ENCODE measurements around the gene S100A1. TPM values are rescaled to one million over a fixed set of nuclear protein-coding genes. Genes with fewer than 3 reads are reported as not detected.
A peak's percentile ranks its signal among the peaks of the same experiment; 100 is the strongest.

Gene S100A1
- total and polyA plus RNA-seq, 2 donors from 2014 or later, result 83.1 to 332 TPM

DNA sequence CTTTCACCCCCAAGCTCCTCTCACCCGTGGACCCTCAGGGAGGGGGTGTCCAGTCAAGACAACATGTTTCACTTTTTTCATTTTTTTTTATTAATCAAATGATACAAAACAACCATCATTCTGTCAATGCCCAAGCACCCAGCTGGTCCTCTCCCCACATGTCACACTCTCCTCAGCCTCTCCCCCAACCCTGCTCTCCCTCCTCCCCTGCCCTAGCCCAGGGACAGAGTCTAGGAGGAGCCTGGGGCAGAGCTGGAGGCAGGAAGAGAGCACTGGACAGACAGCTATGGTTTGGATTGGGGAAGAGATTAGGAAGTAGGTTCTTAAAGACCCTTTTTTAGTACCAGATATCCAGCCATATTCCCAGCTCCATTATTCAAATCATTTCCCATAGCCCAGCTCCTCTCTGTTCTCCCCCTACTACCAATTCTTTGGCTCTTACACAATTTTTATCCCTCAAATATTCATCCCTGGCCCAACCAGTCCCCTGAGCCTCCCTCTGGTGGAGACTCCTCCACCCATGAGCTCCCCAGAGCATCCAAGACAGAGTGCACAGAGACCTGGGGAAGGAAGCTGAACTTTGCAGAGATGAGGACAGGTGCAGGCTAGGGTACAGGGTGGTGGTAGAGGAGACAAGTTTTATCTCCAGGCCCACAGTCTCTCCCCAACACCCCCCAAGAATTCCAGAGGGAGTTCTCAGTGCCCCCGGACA lies 13.9 kb upstream of the S100A1 start:
- FAIRE-seq, result no peak
- peaks cover 7 to 23% (median 20%) of the 10 kb centered on the region in 3 donors for H3K4me1 ChIP-seq (ENCODE audit: control insufficient read depth in 2 of 3, insufficient read depth in 2 of 3, low read depth in 1 of 3, low read length in 3 of 3)
- intact Hi-C loops (cut with DNase I), result no loop called here

GRCh38 chr1:153614906-153615305 lies 13.3 kb upstream of the S100A1 start:
- no peak overlapping the region for H3K9ac ChIP-seq (ENCODE audit: low read length in 3 of 3)
- no peak overlapping the region for H3K4me3 ChIP-seq (ENCODE audit: low read length in 3 of 3)
- peak in 1 of 5 donors; percentile 56 for DNase-seq
- no peak for FAIRE-seq
- H3K27ac ChIP-seq (ENCODE audit: low read depth in 2 of 2, low read length in 2 of 2), result no peak overlapping the region
- no peaks in the 10 kb centered on the region for H3K9me3 ChIP-seq (ENCODE audit: control insufficient read depth in 2 of 3, insufficient read depth in 1 of 3, low read length in 3 of 3)
- intact Hi-C loops (cut with DNase I), result no loop called here
- H3K4me1 ChIP-seq (ENCODE audit: control insufficient read depth in 2 of 3, insufficient read depth in 2 of 3, low read depth in 1 of 3, low read length in 3 of 3), result peaks cover 7 to 20% (median 16%) of the 10 kb centered on the region in 3 donors
- no peaks in the 10 kb centered on the region for H3K27me3 ChIP-seq (ENCODE audit: control insufficient read depth, insufficient read depth, low read length)
- no peaks in the 10 kb centered on the region for H3K36me3 ChIP-seq (ENCODE audit: control insufficient read depth in 2 of 3, insufficient read depth in 3 of 3, low read length in 3 of 3)
- no peak for TF ChIP-seq CTCF (IDR thresholded peaks at IDR 0.05; ENCODE audit: borderline replicate concordance, extremely low read depth, insufficient read depth)

More for the DNA sequence above, 13.9 kb upstream of the S100A1 start:
- peak in 1 of 5 donors; percentile 37 for DNase-seq
- H3K27me3 ChIP-seq (ENCODE audit: control insufficient read depth, insufficient read depth, low read length), result no peaks in the 10 kb centered on the region
- H3K27ac ChIP-seq (ENCODE audit: low read depth in 2 of 2, low read length in 2 of 2), result no peak overlapping the region
- no peak overlapping the region for H3K4me3 ChIP-seq (ENCODE audit: low read length in 3 of 3)
- H3K9ac ChIP-seq (ENCODE audit: low read length in 3 of 3), result peak overlapping the region in 1 of 3 donors; percentile 10
- H3K36me3 ChIP-seq (ENCODE audit: control insufficient read depth in 2 of 3, insufficient read depth in 3 of 3, low read length in 3 of 3), result no peaks in the 10 kb centered on the region
- no peak for TF ChIP-seq CTCF (IDR thresholded peaks at IDR 0.05; ENCODE audit: borderline replicate concordance, extremely low read depth, insufficient read depth)
- H3K9me3 ChIP-seq (ENCODE audit: control insufficient read depth in 2 of 3, insufficient read depth in 1 of 3, low read length in 3 of 3), result no peaks in the 10 kb centered on the region

GRCh38 chr1:153615406-153615805 lies 12.8 kb upstream of the S100A1 start:
- intact Hi-C loops (cut with DNase I), result no loop called here

More at GRCh38 chr1:153615406-153615805, 12.8 kb upstream of the S100A1 start:
- no peak for TF ChIP-seq CTCF (IDR thresholded peaks at IDR 0.05; ENCODE audit: borderline replicate concordance, extremely low read depth, insufficient read depth)
- Histone ChIP-seq H3K4me1 (ENCODE audit: control insufficient read depth in 2 of 3, insufficient read depth in 2 of 3, low read depth in 1 of 3, low read length in 3 of 3) (peaks cover 7 to 15% (median 11%) of the 10 kb centered on the region in 3 donors), H3K4me3 (ENCODE audit: low read length in 3 of 3) (no peak overlapping the region), H3K9ac (ENCODE audit: low read length in 3 of 3) (peak overlapping the region in 1 of 3 donors; percentile 8), H3K36me3 (ENCODE audit: control insufficient read depth in 2 of 3, insufficient read depth in 3 of 3, low read length in 3 of 3) (no peaks in the 10 kb centered on the region), H3K27ac (ENCODE audit: low read depth in 2 of 2, low read length in 2 of 2) (no peak overlapping the region), H3K9me3 (ENCODE audit: control insufficient read depth in 2 of 3, insufficient read depth in 1 of 3, low read length in 3 of 3) (no peaks in the 10 kb centered on the region), H3K27me3 (ENCODE audit: control insufficient read depth, insufficient read depth, low read length) (no peaks in the 10 kb centered on the region)
- peak in 1 of 5 donors; percentile 49 for DNase-seq
- FAIRE-seq, result no peak

All from kidney (tissue), 14 donors.